Uterus (tissue), 4 donors: ENCODE results near the gene ROCK2. TPM values are rescaled to one million over a fixed set of nuclear protein-coding genes. Genes with fewer than 3 reads are reported as not detected.

Experiments used
- DNase-seq, 2 donors: peaks; one replicate each; pipeline ENCODE4 v3.0.0-alpha.2; 2019 to 2020
- H3K27ac ChIP-seq, 2 donors: fragments of 200-600 bp; sonication (generic); 1 replicate in 1 of 2; 2 replicates in 1 of 2; pipeline ENCODE4 v1.5.1; 2016 to 2018
- H3K27me3 ChIP-seq, 2 donors: fragments of 200-600 bp; sonication (generic); one replicate each; pipeline ENCODE4 v1.5.1; 2018 to 2019; ENCODE audit warnings: control low read depth in 1 of 2
- H3K36me3 ChIP-seq, 2 donors: fragments of 200-600 bp; sonication (generic); one replicate each; pipeline ENCODE4 v1.5.1; 2019; ENCODE audit warnings: control low read depth in 1 of 2
- H3K4me1 ChIP-seq, 2 donors: fragments of 200-600 bp; sonication (generic); one replicate each; pipeline ENCODE4 v1.5.1; 2018 to 2019; ENCODE audit warnings: control low read depth in 1 of 2
- H3K4me3 ChIP-seq, 2 donors: fragments of 200-600 bp; sonication (generic); 1 replicate in 1 of 2; 2 replicates in 1 of 2; pipeline ENCODE4 v1.5.1; 2018 to 2019; ENCODE audit warnings: mild to moderate bottlenecking in 1 of 2
- H3K9me3 ChIP-seq, 2 donors: fragments of 200-600 bp; sonication (generic); one replicate each; pipeline ENCODE4 v1.5.1; 2019; ENCODE audit warnings: control low read depth in 1 of 2
- CTCF ChIP-seq, 4 experiments: fragments of 200-600 bp in 2 of 4; fragments of 450-650 bp in 2 of 4; sonication (generic) in 2 of 4; IDR thresholded peaks; one replicate each; pipeline ENCODE4 v1.5.1; 2016 to 2019; ENCODE audit warnings: antibody characterized with exemption in 4 of 4, mild to moderate bottlenecking in 2 of 4, moderate library complexity in 1 of 4
- POLR2A ChIP-seq, 2 donors: fragments of 450-650 bp; IDR thresholded peaks; one replicate each; pipeline ENCODE4 v1.6.1; 2016; ENCODE audit warnings: antibody characterized with exemption in 2 of 2, mild to moderate bottlenecking in 1 of 2, moderate library complexity in 1 of 2
- intact Hi-C: fragments of 100-400 bp; cut with DNase I; formaldehyde crosslinking; loops from one replicate; pipeline ENCODE4 v1.15.1; 2023; ENCODE audit warnings: low total_unique reads
- total RNA-seq, 4 donors: library from RNA; depleted of rRNA in 3 of 4; stranded (reverse); fragments of >200 nt in 3 of 4; gene quantifications; one replicate each; pipeline versions ENCODE4 v1.1.0 to v1.2.4, GENCODE V29; 2014 to 2023
- donor health status: DM: yes; HTN: yes; CAD: no.

ROCK2 gene
- total RNA-seq, 4 donors from 2014 or later = 78.5 to 143 (median 122) TPM

GRCh38 chr2:11385216-11385615, 40.8 kb upstream of the ROCK2 start:
- Histone ChIP-seq H3K4me1 (no peaks in the 10 kb centered on the region), H3K27me3 (no peaks in the 10 kb centered on the region), H3K27ac (peak overlapping the region; percentile 27 to 50), H3K4me3 (no peak overlapping the region), H3K9me3 (no peaks in the 10 kb centered on the region), H3K36me3 (no peaks in the 10 kb centered on the region)
- no peak for DNase-seq
- intact Hi-C loops = no loop called here
- TF ChIP-seq CTCF (IDR thresholded peaks at IDR 0.05) = no peak
- TF ChIP-seq POLR2A (IDR thresholded peaks at IDR 0.05) = no peak

- intact Hi-C loops = no loop called here
- Histone ChIP-seq H3K27me3 (no peaks in the 10 kb centered on the region), H3K36me3 (no peaks in the 10 kb centered on the region), H3K4me1 (peaks cover 0 to 11% of the 10 kb centered on the region in 2 donors), H3K9me3 (no peaks in the 10 kb centered on the region), H3K27ac (peak overlapping the region in 1 of 2 donors; percentile 89), H3K4me3 (no peak overlapping the region)
- no peak for TF ChIP-seq CTCF (IDR thresholded peaks at IDR 0.05)
- no peak for DNase-seq
Measured at GRCh38 chr2:11379558-11379957, 35.1 kb upstream of the ROCK2 start.

GRCh38 chr2:11377928-11378545, 33.6 kb upstream of the ROCK2 start:
- Histone ChIP-seq H3K27ac (peak overlapping the region; percentile 89 to 90), H3K9me3 (no peaks in the 10 kb centered on the region), H3K4me1 (peaks cover 0 to 11% of the 10 kb centered on the region in 2 donors), H3K36me3 (no peaks in the 10 kb centered on the region), H3K4me3 (peak overlapping the region; percentile 11 to 17), H3K27me3 (no peaks in the 10 kb centered on the region)
- TF ChIP-seq CTCF (IDR thresholded peaks at IDR 0.05) (no peak), POLR2A (IDR thresholded peaks at IDR 0.05) (no peak)
- intact Hi-C loops = no loop called here
- DNase-seq = peak; percentile 70 to 79

GRCh38 chr2:11376071-11376470, 31.6 kb upstream of the ROCK2 start:
- peak overlapping the region; percentile 89 to 90 for H3K27ac ChIP-seq
- peaks cover 0 to 11% of the 10 kb centered on the region in 2 donors for H3K4me1 ChIP-seq

GRCh38 chr2:11375689-11376027, 31.2 kb upstream of the ROCK2 start:
- Histone ChIP-seq H3K27me3 (no peaks in the 10 kb centered on the region), H3K9me3 (no peaks in the 10 kb centered on the region), H3K4me3 (no peak overlapping the region), H3K27ac (peak overlapping the region; percentile 89 to 90), H3K36me3 (no peaks in the 10 kb centered on the region), H3K4me1 (peaks cover 0 to 11% of the 10 kb centered on the region in 2 donors)
- DNase-seq = no peak
- TF ChIP-seq CTCF (IDR thresholded peaks at IDR 0.05) (no peak), POLR2A (IDR thresholded peaks at IDR 0.05) (no peak)
- intact Hi-C loops = no loop called here

More at GRCh38 chr2:11376071-11376470, 31.6 kb upstream of the ROCK2 start:
- Histone ChIP-seq H3K4me3 (no peak overlapping the region), H3K27me3 (no peaks in the 10 kb centered on the region), H3K9me3 (no peaks in the 10 kb centered on the region), H3K36me3 (no peaks in the 10 kb centered on the region)
- no peak for DNase-seq
- TF ChIP-seq CTCF (IDR thresholded peaks at IDR 0.05) (no peak), POLR2A (IDR thresholded peaks at IDR 0.05) (no peak)
- intact Hi-C loops = no loop called here
